NCI-H1417 (cell line): Measurements from ENCODE around the gene SEC23B.
A peak's percentile ranks its signal among the peaks of the same experiment; 100 is the strongest.
"Not testable (repeated sequence)": the region's sequence is repeated elsewhere in the genome, so short reads cannot be mapped to it uniquely, and the experiment has no call there.

Experiments
- DNase-seq, 3 experiments: peaks; one replicate each; lab custom pipeline; 2025; lab: John Stamatoyannopoulos, UW

SEC23B gene

GRCh38 chr20:18507218-18508191 lies at the start of gene SEC23B:
SEC23B (plus strand) TSS chr20:18507940; CDS start chr20:18510836, 2,896 bp downstream.
- peak; percentile 92 to 100 (median 99) for DNase-seq

- no peak for DNase-seq
Observed at GRCh38 chr20:18465536-18466200, 42.1 kb upstream of the SEC23B start.

GRCh38 chr20:18466574-18466893 lies 41.2 kb upstream of the SEC23B start:
- peak in 1 of 3 experiments; percentile 56 for DNase-seq

GRCh38 chr20:18466894-18467730 lies 40.6 kb upstream of the SEC23B start, which contains the start of the genes DZANK1 and POLR3F:
DZANK1 (minus strand) TSS chr20:18467030; CDS start chr20:18465358, 1,672 bp downstream.
POLR3F (plus strand) TSS chr20:18467390; CDS start chr20:18467507, 117 bp downstream.
- peak; percentile 91 to 99 (median 99) for DNase-seq

GRCh38 chr20:18477218-18477617 lies 30.5 kb upstream of the SEC23B start:
- DNase-seq = no peak

- DNase-seq = no peak
Observed at GRCh38 chr20:18477821-18478220, 29.9 kb upstream of the SEC23B start.

- DNase-seq = no peak
Observed at GRCh38 chr20:18481596-18481995, 26.1 kb upstream of the SEC23B start.

GRCh38 chr20:18488301-18488700 lies 19.4 kb upstream of the SEC23B start:
- no peak for DNase-seq

- peak; percentile 9 to 60 (median 41) for DNase-seq
Observed at GRCh38 chr20:18496042-18496441, 11.7 kb upstream of the SEC23B start.

GRCh38 chr20:18496740-18497592 lies 10.8 kb upstream of the SEC23B start, which contains the start of gene RBBP9:
RBBP9 (minus strand) TSS chr20:18497225; CDS start chr20:18497167, 58 bp downstream.
- DNase-seq = peak; percentile 65 to 93 (median 90)

- no peak for DNase-seq
Observed at GRCh38 chr20:18497603-18498002, 10.1 kb upstream of the SEC23B start.

GRCh38 chr20:18501672-18502071 lies 6.1 kb upstream of the SEC23B start:
- not testable (repeated sequence) for DNase-seq

- DNase-seq = no peak
Observed at GRCh38 chr20:18504479-18505060, 3.2 kb upstream of the SEC23B start.

GRCh38 chr20:18506744-18507143 lies 996 bp upstream of the SEC23B start:
- peak in 2 of 3 experiments; percentile 68 to 84 for DNase-seq

GRCh38 chr20:18511571-18511970 lies 3.8 kb downstream of the SEC23B start:
- no peak for DNase-seq

GRCh38 chr20:18513208-18513607 lies 5.5 kb downstream of the SEC23B start:
- no peak for DNase-seq

GRCh38 chr20:18514127-18514526 lies 6.4 kb downstream of the SEC23B start:
- no peak for DNase-seq

GRCh38 chr20:18515973-18516372 lies 8.2 kb downstream of the SEC23B start:
- DNase-seq = no peak

GRCh38 chr20:18522066-18522465 lies 14.3 kb downstream of the SEC23B start:
- DNase-seq = not testable (repeated sequence)

GRCh38 chr20:18523066-18523465 lies 15.3 kb downstream of the SEC23B start:
- no peak for DNase-seq
